K562 (cell line): ENCODE measurements around the gene CLIP2.

Source experiments
- CHAMP1 ChIP-seq: fragments of 450-650 bp; IDR thresholded peaks from 2 replicates; pipeline ENCODE4 v1.6.1; 2016; ENCODE audit warnings: mild to moderate bottlenecking
- SRSF1 ChIP-seq: fragments of 200-400 bp; formaldehyde crosslinking; IDR thresholded peaks from 2 replicates; pipeline ENCODE4 v1.6.1; 2017; ENCODE audit warnings: mild to moderate bottlenecking, low read depth, low read length, moderate library complexity
- ZNF23 ChIP-seq: fragments of 250-450 bp; sonication (Bioruptor Pico); IDR thresholded peaks from 2 replicates; pipeline ENCODE4 v1.4.0; 2020; ENCODE audit warnings: mild to moderate bottlenecking
- TF ChIP-seq, protein P1 (sequence below): fragments of 450-650 bp; IDR thresholded peaks from 2 replicates; pipeline ENCODE4 v1.6.1; 2016; ENCODE audit warnings: low read depth, mild to moderate bottlenecking, moderate library complexity
- TF ChIP-seq, protein P2 (sequence below), 3 experiments: IDR thresholded peaks in 2 of 3; conservative IDR thresholded peaks in 1 of 3; 2 replicates each; pipeline ENCODE4 v1.5.1; 2011 to 2012; ENCODE audit warnings: low read length in 3 of 3, mild to moderate bottlenecking in 3 of 3, control low read depth in 2 of 3, improper control_type of control experiment in 1 of 3, inconsistent platforms in 1 of 3, low read depth in 1 of 3, mixed read lengths in 1 of 3, moderate library complexity in 1 of 3; ENCODE audit not compliant: insufficient read depth in 2 of 3

- TF ChIP-seq CHAMP1 = no peak
- TF ChIP-seq, protein P1, sequence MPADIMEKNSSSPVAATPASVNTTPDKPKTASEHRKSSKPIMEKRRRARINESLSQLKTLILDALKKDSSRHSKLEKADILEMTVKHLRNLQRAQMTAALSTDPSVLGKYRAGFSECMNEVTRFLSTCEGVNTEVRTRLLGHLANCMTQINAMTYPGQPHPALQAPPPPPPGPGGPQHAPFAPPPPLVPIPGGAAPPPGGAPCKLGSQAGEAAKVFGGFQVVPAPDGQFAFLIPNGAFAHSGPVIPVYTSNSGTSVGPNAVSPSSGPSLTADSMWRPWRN = no peak
- TF ChIP-seq SRSF1 = no peak
- no peak for TF ChIP-seq ZNF23 (CRISPR knock-in tag)
- TF ChIP-seq, protein P2, sequence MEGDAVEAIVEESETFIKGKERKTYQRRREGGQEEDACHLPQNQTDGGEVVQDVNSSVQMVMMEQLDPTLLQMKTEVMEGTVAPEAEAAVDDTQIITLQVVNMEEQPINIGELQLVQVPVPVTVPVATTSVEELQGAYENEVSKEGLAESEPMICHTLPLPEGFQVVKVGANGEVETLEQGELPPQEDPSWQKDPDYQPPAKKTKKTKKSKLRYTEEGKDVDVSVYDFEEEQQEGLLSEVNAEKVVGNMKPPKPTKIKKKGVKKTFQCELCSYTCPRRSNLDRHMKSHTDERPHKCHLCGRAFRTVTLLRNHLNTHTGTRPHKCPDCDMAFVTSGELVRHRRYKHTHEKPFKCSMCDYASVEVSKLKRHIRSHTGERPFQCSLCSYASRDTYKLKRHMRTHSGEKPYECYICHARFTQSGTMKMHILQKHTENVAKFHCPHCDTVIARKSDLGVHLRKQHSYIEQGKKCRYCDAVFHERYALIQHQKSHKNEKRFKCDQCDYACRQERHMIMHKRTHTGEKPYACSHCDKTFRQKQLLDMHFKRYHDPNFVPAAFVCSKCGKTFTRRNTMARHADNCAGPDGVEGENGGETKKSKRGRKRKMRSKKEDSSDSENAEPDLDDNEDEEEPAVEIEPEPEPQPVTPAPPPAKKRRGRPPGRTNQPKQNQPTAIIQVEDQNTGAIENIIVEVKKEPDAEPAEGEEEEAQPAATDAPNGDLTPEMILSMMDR (IDR thresholded peaks at IDR 0.05 in 2 of 3, conservative IDR thresholded peaks at IDR 0.05 in 1 of 3; ENCODE audit: insufficient read depth in 2 of 3, low read depth in 1 of 3, low read length in 3 of 3) = no peak
These were observed 109.2 kb downstream of the CLIP2 start for GRCh38 chr7:74398426-74398825.
